NCI-H446 treated with DMSO at 0.1 percent for 48 hours (cell line): Measurements from ENCODE around the gene ETNK2.
"Not testable (repeated sequence)": the region's sequence is repeated elsewhere in the genome, so short reads cannot be mapped to it uniquely, and the experiment has no call there.

Experiments
- DNase-seq: peaks from one replicate; lab custom pipeline; 2025; lab: John Stamatoyannopoulos, UW

Gene ETNK2

GRCh38 chr1:204126386-204126785 is 25.5 kb downstream of the ETNK2 start:
- DNase-seq, result no peak

- no peak for DNase-seq
These were observed 26.0 kb downstream of the ETNK2 start for GRCh38 chr1:204125759-204126351.

GRCh38 chr1:204124639-204125038 is 27.2 kb downstream of the ETNK2 start:
- no peak for DNase-seq

- DNase-seq, result no peak
These were observed 28.5 kb downstream of the ETNK2 start for GRCh38 chr1:204123376-204123775.

GRCh38 chr1:204121840-204122555 is 29.8 kb downstream of the ETNK2 start:
- no peak for DNase-seq

GRCh38 chr1:204116539-204116938 is 35.3 kb downstream of the ETNK2 start:
- no peak for DNase-seq

- DNase-seq, result no peak
These were observed 36.7 kb downstream of the ETNK2 start for GRCh38 chr1:204115116-204115515.

GRCh38 chr1:204114606-204115005 is 37.2 kb downstream of the ETNK2 start:
- DNase-seq, result no peak

- no peak for DNase-seq
These were observed 37.9 kb downstream of the ETNK2 start for GRCh38 chr1:204113896-204114295.

- DNase-seq, result no peak
These were observed 38.7 kb downstream of the ETNK2 start for GRCh38 chr1:204112876-204113730.

- DNase-seq, result no peak
These were observed 40.8 kb downstream of the ETNK2 start for GRCh38 chr1:204110894-204111633.

- DNase-seq, result no peak
These were observed 43.3 kb downstream of the ETNK2 start for GRCh38 chr1:204108312-204109141.

GRCh38 chr1:204107892-204108291 is 44.0 kb downstream of the ETNK2 start:
- no peak for DNase-seq

- DNase-seq, result no peak
These were observed 45.0 kb downstream of the ETNK2 start for GRCh38 chr1:204106825-204107224.

- DNase-seq, result no peak
These were observed 46.7 kb downstream of the ETNK2 start for GRCh38 chr1:204105131-204105515.

- DNase-seq, result no peak
These were observed 47.3 kb downstream of the ETNK2 start for GRCh38 chr1:204104331-204105130.

- DNase-seq, result no peak
These were observed 48.5 kb downstream of the ETNK2 start for GRCh38 chr1:204103431-204103741.

- DNase-seq, result no peak
These were observed 49.0 kb downstream of the ETNK2 start for GRCh38 chr1:204102739-204103430.

GRCh38 chr1:204102029-204102611 is 49.7 kb downstream of the ETNK2 start:
- DNase-seq, result no peak

- not testable (repeated sequence) for DNase-seq
These were observed 52.1 kb downstream of the ETNK2 start for GRCh38 chr1:204099754-204100153.
